ENCODE measurements around the gene ADCY3.

ADCY3 gene

GRCh38 chr2:24915796-24916195 is 4.2 kb downstream of the ADCY3 start (continued):
- TF ChIP-seq TSHZ2 (CRISPR knock-in tag; IDR thresholded peaks at IDR 0.05) = no peak
- TF ChIP-seq TCF4 (CRISPR knock-in tag; IDR thresholded peaks at IDR 0.05; ENCODE audit: borderline replicate concordance) = no peak
- TF ChIP-seq TOX (CRISPR knock-in tag; IDR thresholded peaks at IDR 0.05; ENCODE audit: borderline replicate concordance) = no peak
- TF ChIP-seq ZFP30 (CRISPR knock-in tag; IDR thresholded peaks at IDR 0.05) = no peak
- TF ChIP-seq SNAI2 (CRISPR knock-in tag; IDR thresholded peaks at IDR 0.05) = no peak
- TF ChIP-seq ESRRG (CRISPR knock-in tag; IDR thresholded peaks at IDR 0.05) = no peak

- ATAC-seq = no peak
- TF ChIP-seq RARB (CRISPR knock-in tag; IDR thresholded peaks at IDR 0.05) = no peak
- no peak for TF ChIP-seq CSRNP3 (CRISPR knock-in tag; IDR thresholded peaks at IDR 0.05)
- TF ChIP-seq TCF4 (CRISPR knock-in tag; IDR thresholded peaks at IDR 0.05; ENCODE audit: borderline replicate concordance) = no peak
- TF ChIP-seq ZFP30 (CRISPR knock-in tag; IDR thresholded peaks at IDR 0.05) = no peak
- TF ChIP-seq ZC3H10 (CRISPR knock-in tag; IDR thresholded peaks at IDR 0.05) = no peak
Observed at GRCh38 chr2:24915175-24915574, 4.9 kb downstream of the ADCY3 start.

GRCh38 chr2:24914713-24915112 is 5.3 kb downstream of the ADCY3 start:
- ATAC-seq = no peak

More at GRCh38 chr2:24914713-24915112, 5.3 kb downstream of the ADCY3 start:
- TF ChIP-seq ZNF565 (CRISPR knock-in tag; conservative IDR thresholded peaks at IDR 0.05; ENCODE audit: low read depth) (no peak), CSDC2 (CRISPR knock-in tag; IDR thresholded peaks at IDR 0.05) (no peak), ZNF70 (CRISPR knock-in tag; IDR thresholded peaks at IDR 0.05) (no peak), OSR1 (CRISPR knock-in tag; IDR thresholded peaks at IDR 0.05) (no peak), POU6F1 (CRISPR knock-in tag; IDR thresholded peaks at IDR 0.05; ENCODE audit: borderline replicate concordance, low read depth) (no peak), RARB (CRISPR knock-in tag; IDR thresholded peaks at IDR 0.05) (no peak), BACH2 (CRISPR knock-in tag; IDR thresholded peaks at IDR 0.05; ENCODE audit: borderline replicate concordance) (no peak), PATZ1 (CRISPR knock-in tag; IDR thresholded peaks at IDR 0.05; ENCODE audit: borderline replicate concordance) (no peak), SNAI2 (CRISPR knock-in tag; IDR thresholded peaks at IDR 0.05) (no peak), CSRNP3 (CRISPR knock-in tag; IDR thresholded peaks at IDR 0.05) (no peak), GLIS3 (CRISPR knock-in tag; IDR thresholded peaks at IDR 0.05) (no peak), CREB5 (CRISPR knock-in tag; IDR thresholded peaks at IDR 0.05; ENCODE audit: low read depth) (no peak), ARNTL (CRISPR knock-in tag; IDR thresholded peaks at IDR 0.05; ENCODE audit: borderline replicate concordance, low read depth) (no peak), ESRRG (CRISPR knock-in tag; IDR thresholded peaks at IDR 0.05) (no peak), ZFP3 (CRISPR knock-in tag; IDR thresholded peaks at IDR 0.05) (no peak), ZC3H10 (CRISPR knock-in tag; IDR thresholded peaks at IDR 0.05) (no peak), ZNF8 (CRISPR knock-in tag; IDR thresholded peaks at IDR 0.05) (no peak), TSHZ2 (CRISPR knock-in tag; IDR thresholded peaks at IDR 0.05) (no peak)

All from SK-N-SH treated with all-trans-retinoic acid at 6 μM for 48 hours (cell line).